Measurements from ENCODE around the gene CLN6.

DNA sequence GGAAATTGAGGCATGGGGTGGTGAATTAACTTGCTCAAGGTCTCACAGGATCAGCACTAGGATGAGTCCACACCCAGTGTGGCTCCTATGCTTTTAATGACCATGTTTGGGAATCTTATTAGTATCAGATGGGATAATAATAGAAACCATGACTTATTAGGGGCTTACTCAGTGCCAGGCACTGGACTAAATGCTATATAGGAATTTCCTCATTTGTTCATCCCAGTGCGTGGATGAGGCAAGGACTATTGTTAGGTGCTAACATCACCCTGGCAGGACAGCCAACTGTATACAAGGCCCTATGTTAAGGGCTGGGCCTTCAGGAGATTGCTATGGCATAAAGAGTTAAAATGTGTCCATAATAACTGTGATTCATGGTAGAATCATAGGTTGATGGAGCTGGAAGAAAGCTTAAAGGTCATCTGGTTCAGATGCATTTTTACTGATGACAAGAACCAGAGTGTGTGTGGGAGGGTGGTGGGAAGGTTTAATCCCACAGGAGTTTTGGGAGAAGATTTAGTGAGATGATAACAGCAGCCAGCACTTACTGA is 43.3 kb upstream of the CLN6 start:
- TF ChIP-seq POLR2A (IDR thresholded peaks at IDR 0.05) (no peak), POLR2AphosphoS5 (IDR thresholded peaks at IDR 0.05) (no peak), EP300 (IDR thresholded peaks at IDR 0.05) (no peak)
- TF ChIP-seq, protein P1, sequence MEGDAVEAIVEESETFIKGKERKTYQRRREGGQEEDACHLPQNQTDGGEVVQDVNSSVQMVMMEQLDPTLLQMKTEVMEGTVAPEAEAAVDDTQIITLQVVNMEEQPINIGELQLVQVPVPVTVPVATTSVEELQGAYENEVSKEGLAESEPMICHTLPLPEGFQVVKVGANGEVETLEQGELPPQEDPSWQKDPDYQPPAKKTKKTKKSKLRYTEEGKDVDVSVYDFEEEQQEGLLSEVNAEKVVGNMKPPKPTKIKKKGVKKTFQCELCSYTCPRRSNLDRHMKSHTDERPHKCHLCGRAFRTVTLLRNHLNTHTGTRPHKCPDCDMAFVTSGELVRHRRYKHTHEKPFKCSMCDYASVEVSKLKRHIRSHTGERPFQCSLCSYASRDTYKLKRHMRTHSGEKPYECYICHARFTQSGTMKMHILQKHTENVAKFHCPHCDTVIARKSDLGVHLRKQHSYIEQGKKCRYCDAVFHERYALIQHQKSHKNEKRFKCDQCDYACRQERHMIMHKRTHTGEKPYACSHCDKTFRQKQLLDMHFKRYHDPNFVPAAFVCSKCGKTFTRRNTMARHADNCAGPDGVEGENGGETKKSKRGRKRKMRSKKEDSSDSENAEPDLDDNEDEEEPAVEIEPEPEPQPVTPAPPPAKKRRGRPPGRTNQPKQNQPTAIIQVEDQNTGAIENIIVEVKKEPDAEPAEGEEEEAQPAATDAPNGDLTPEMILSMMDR (IDR thresholded peaks at IDR 0.05), result no peak
